ENCODE results near the gene CPA3. TPM values are rescaled to one million over a fixed set of nuclear protein-coding genes. Genes with fewer than 3 reads are reported as not detected.

Gene CPA3
- total and polyA plus RNA-seq, 10 donors = 0.06 to 5.6 (median 0.49) TPM; not detected in 3

- WGBS, 5 donors = 78 to 90% (median 82%) methylated on average over 1 of the region's 1 CpG
- H3K27ac ChIP-seq = no peak overlapping the region
- H3K4me1 ChIP-seq = no peaks in the 10 kb centered on the region
- no peak for DNase-seq
- intact Hi-C loops (cut with DNase I; ENCODE audit: low total_unique reads) = no loop called here
- no peaks in the 10 kb centered on the region for H3K27me3 ChIP-seq (replicated peaks in 1 of 7)
- TF ChIP-seq CTCF (IDR thresholded peaks at IDR 0.05 in 8 of 11, conservative IDR thresholded peaks at IDR 0.05 in 3 of 11) = no peak
- TF ChIP-seq POLR2AphosphoS5 (IDR thresholded peaks at IDR 0.05) = no peak
- no peak for TF ChIP-seq POLR2A (IDR thresholded peaks at IDR 0.05)
- H3K4me3 ChIP-seq = no peak overlapping the region
- H3K36me3 ChIP-seq = no peaks in the 10 kb centered on the region
- peaks cover 0 to 11% (median 2%) of the 10 kb centered on the region in 8 donors for H3K9me3 ChIP-seq
Observed at GRCh38 chr3:148922467-148922866, 57.4 kb downstream of the CPA3 start.

- H3K27me3 ChIP-seq (replicated peaks in 1 of 7) = no peaks in the 10 kb centered on the region
- intact Hi-C loops (cut with DNase I; ENCODE audit: low total_unique reads) = no loop called here
- no peak for TF ChIP-seq POLR2A (IDR thresholded peaks at IDR 0.05)
- TF ChIP-seq POLR2AphosphoS5 (IDR thresholded peaks at IDR 0.05) = no peak
- no peak for TF ChIP-seq CTCF (IDR thresholded peaks at IDR 0.05 in 8 of 11, conservative IDR thresholded peaks at IDR 0.05 in 3 of 11)
- DNase-seq = no peak
- no peaks in the 10 kb centered on the region for H3K4me1 ChIP-seq
- H3K4me3 ChIP-seq = no peak overlapping the region
- no peak overlapping the region for H3K27ac ChIP-seq
- no peaks in the 10 kb centered on the region for H3K36me3 ChIP-seq
- peaks cover 0 to 11% (median 2%) of the 10 kb centered on the region in 8 donors for H3K9me3 ChIP-seq
Observed at GRCh38 chr3:148923592-148923991, 58.5 kb downstream of the CPA3 start.

GRCh38 chr3:148924562-148924961, 59.5 kb downstream of the CPA3 start:
- TF ChIP-seq POLR2A (IDR thresholded peaks at IDR 0.05) (no peak), CTCF (IDR thresholded peaks at IDR 0.05 in 8 of 11, conservative IDR thresholded peaks at IDR 0.05 in 3 of 11) (no peak), POLR2AphosphoS5 (IDR thresholded peaks at IDR 0.05) (no peak)
- DNase-seq = no peak
- Histone ChIP-seq H3K27me3 (replicated peaks in 1 of 7) (no peaks in the 10 kb centered on the region), H3K9me3 (peaks cover 0 to 11% (median 0%) of the 10 kb centered on the region in 8 donors), H3K4me1 (no peaks in the 10 kb centered on the region), H3K36me3 (no peaks in the 10 kb centered on the region), H3K4me3 (no peak overlapping the region), H3K27ac (no peak overlapping the region)
- WGBS, 5 donors = 67 to 83% (median 76%) methylated on average over 3 of the region's 3 CpGs
- intact Hi-C loops (cut with DNase I; ENCODE audit: low total_unique reads) = no loop called here

GRCh38 chr3:148925845-148926244, 60.7 kb downstream of the CPA3 start:
- 80 to 90% (median 84%) methylated on average over 5 of the region's 5 CpGs for WGBS, 5 donors
- intact Hi-C loops (cut with DNase I; ENCODE audit: low total_unique reads) = no loop called here

More at GRCh38 chr3:148925845-148926244, 60.7 kb downstream of the CPA3 start:
- no peak overlapping the region for H3K27ac ChIP-seq
- H3K4me1 ChIP-seq = no peaks in the 10 kb centered on the region
- TF ChIP-seq CTCF (IDR thresholded peaks at IDR 0.05 in 8 of 11, conservative IDR thresholded peaks at IDR 0.05 in 3 of 11) (no peak), POLR2A (IDR thresholded peaks at IDR 0.05) (no peak), POLR2AphosphoS5 (IDR thresholded peaks at IDR 0.05) (no peak)
- H3K4me3 ChIP-seq = no peak overlapping the region
- no peaks in the 10 kb centered on the region for H3K36me3 ChIP-seq
- no peak for DNase-seq
- H3K27me3 ChIP-seq (replicated peaks in 1 of 7) = no peaks in the 10 kb centered on the region
- peaks cover 0 to 2% (median 0%) of the 10 kb centered on the region in 8 donors for H3K9me3 ChIP-seq
